K562 (cell line): ENCODE measurements around the gene CTF1. TPM values are rescaled to one million over a fixed set of nuclear protein-coding genes. Genes with fewer than 3 reads are reported as not detected.

Source experiments
- CAMTA2 ChIP-seq: fragments of 250-450 bp; sonication (Bioruptor Pico); conservative IDR thresholded peaks from 2 replicates; pipeline ENCODE4 v1.5.1; 2022
- MAFF ChIP-seq: IDR thresholded peaks from 2 replicates; pipeline ENCODE4 v1.6.1; 2012; ENCODE audit warnings: low read length, improper control_type of control experiment
- NEUROD1 ChIP-seq: fragments of 150-350 bp; IDR thresholded peaks from 2 replicates; pipeline ENCODE4 v1.6.1; 2014; ENCODE audit warnings: borderline replicate concordance, low read length, low read depth; ENCODE audit not compliant: partially characterized antibody
- NR1H2 ChIP-seq: sonication (generic); formaldehyde crosslinking; IDR thresholded peaks from 2 replicates; pipeline ENCODE4 v1.4.0; 2020; ENCODE audit warnings: mild to moderate bottlenecking, missing genetic modification reagents
- polyA plus RNA-seq, 8 experiments: library from polyadenylated mRNA; depleted of rRNA in 4 of 8; stranded (reverse) in 5 of 8; unstranded in 3 of 8; fragments of >200 nt; fragmentation: Nextera tagmentation in 2 of 8; fragmentation: Illumina TruSeq in 1 of 8; extraction: Ambion mirVana in 2 of 8; extraction: Trizol in 1 of 8; gene quantifications; 2 replicates each; pipeline versions ENCODE4 v1.2.1 to v1.2.3, GENCODE V29; 2011 to 2014; ENCODE audit warnings: inconsistent platforms in 1 of 8, missing spikeins in 1 of 8
- total RNA-seq, 7 experiments: library from RNA; depleted of rRNA in 6 of 7; stranded (reverse); fragments of >200 nt in 6 of 7; fragmentation: Illumina TruSeq in 2 of 7; extraction: Trizol in 2 of 7; gene quantifications; 2 replicates each; pipeline versions ENCODE4 v1.2.1 to v1.2.3, GENCODE V29; 2011 to 2021; ENCODE audit warnings: low replicate concordance in 1 of 7
- TF ChIP-seq, protein P1 (sequence below): fragments of 450-650 bp; IDR thresholded peaks from 2 replicates; pipeline ENCODE4 v1.6.1; 2018; ENCODE audit not compliant: partially characterized antibody
- TF ChIP-seq, protein P2 (sequence below): sonication (generic); formaldehyde crosslinking; IDR thresholded peaks from 2 replicates; pipeline ENCODE4 v1.8.0; 2023; ENCODE audit warnings: mild to moderate bottlenecking, missing genetic modification reagents

The CTF1 gene
- total and polyA plus RNA-seq, 9 of the 15 experiments (the other 6 are each of a cell fraction or from before 2014, with no cell fraction given) = 0.24 to 2.5 (median 0.44) TPM

DNA sequence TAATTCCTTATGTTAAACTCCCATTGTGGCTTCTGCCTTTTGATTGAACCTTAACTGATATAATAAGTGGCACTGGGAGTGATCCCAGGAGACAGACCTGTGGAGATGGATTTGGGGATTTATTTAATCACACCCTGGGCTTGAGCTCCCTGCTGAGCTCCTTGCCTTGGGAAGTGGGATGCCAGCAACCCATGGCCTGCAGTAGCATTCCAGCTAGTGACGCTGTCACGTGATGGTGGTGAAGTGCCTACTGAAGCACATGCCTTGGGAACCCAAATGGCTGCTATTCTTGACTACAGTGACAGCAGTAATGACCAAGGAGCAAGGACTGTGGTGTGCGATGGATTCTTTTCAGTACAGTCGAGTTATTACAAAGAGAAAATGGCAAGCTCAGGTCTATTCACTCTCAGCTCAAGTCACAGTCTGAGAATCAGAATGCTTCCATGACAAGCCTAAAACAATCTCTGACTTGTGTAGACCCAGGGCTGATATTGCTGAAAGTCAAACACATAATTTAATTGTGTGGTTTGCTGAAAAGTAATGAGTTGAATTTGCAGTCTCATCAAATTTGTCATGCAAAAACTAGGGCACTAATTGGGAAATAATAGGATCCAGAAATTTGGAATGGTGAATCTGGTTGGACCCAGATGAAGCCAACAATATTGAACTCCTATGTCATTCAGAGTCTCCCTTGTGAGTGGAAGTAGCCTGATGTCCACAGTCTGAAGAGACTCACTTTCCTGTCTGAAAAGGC lies 49.6 kb upstream of the CTF1 start (continued):
- TF ChIP-seq, protein P1, sequence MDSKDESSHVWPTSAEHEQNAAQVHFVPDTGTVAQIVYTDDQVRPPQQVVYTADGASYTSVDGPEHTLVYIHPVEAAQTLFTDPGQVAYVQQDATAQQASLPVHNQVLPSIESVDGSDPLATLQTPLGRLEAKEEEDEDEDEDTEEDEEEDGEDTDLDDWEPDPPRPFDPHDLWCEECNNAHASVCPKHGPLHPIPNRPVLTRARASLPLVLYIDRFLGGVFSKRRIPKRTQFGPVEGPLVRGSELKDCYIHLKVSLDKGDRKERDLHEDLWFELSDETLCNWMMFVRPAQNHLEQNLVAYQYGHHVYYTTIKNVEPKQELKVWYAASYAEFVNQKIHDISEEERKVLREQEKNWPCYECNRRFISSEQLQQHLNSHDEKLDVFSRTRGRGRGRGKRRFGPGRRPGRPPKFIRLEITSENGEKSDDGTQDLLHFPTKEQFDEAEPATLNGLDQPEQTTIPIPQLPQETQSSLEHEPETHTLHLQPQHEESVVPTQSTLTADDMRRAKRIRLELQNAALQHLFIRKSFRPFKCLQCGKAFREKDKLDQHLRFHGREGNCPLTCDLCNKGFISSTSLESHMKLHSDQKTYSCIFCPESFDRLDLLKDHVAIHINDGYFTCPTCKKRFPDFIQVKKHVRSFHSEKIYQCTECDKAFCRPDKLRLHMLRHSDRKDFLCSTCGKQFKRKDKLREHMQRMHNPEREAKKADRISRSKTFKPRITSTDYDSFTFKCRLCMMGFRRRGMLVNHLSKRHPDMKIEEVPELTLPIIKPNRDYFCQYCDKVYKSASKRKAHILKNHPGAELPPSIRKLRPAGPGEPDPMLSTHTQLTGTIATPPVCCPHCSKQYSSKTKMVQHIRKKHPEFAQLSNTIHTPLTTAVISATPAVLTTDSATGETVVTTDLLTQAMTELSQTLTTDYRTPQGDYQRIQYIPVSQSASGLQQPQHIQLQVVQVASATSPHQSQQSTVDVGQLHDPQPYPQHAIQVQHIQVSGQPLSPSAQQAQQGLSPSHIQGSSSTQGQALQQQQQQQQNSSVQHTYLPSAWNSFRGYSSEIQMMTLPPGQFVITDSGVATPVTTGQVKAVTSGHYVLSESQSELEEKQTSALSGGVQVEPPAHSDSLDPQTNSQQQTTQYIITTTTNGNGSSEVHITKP = no peak
- TF ChIP-seq NEUROD1 (no peak), MAFF (peak; percentile 66), NR1H2 (CRISPR knock-in tag) (no peak), CAMTA2 (CRISPR knock-in tag) (no peak)
- TF ChIP-seq, protein P2, sequence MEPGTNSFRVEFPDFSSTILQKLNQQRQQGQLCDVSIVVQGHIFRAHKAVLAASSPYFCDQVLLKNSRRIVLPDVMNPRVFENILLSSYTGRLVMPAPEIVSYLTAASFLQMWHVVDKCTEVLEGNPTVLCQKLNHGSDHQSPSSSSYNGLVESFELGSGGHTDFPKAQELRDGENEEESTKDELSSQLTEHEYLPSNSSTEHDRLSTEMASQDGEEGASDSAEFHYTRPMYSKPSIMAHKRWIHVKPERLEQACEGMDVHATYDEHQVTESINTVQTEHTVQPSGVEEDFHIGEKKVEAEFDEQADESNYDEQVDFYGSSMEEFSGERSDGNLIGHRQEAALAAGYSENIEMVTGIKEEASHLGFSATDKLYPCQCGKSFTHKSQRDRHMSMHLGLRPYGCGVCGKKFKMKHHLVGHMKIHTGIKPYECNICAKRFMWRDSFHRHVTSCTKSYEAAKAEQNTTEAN (CRISPR knock-in tag) = no peak
